Neuronal stem cell (in vitro differentiated cells): ENCODE results near the gene IPO8.

Experiments
- DNase-seq: peaks from one replicate; pipeline ENCODE4 v3.0.0-alpha.2; 2013; ENCODE audit warnings: low spot score
- H2AFZ ChIP-seq: one replicate; pipeline ENCODE4 v1.6.1; 2013; ENCODE audit warnings: mild to moderate bottlenecking, low read length, inconsistent platforms
- H2AK5ac ChIP-seq: 2 replicates; pipeline ENCODE4 v1.6.1; 2013; ENCODE audit warnings: low read depth, mild to moderate bottlenecking, inconsistent platforms, low read length, moderate library complexity, mixed read lengths
- H2BK120ac ChIP-seq: 2 replicates; pipeline ENCODE4 v1.6.1; 2013; ENCODE audit warnings: low read depth, mild to moderate bottlenecking, inconsistent platforms, low read length, moderate library complexity, mixed read lengths
- H2BK12ac ChIP-seq: one replicate; pipeline ENCODE4 v1.6.1; 2013; ENCODE audit warnings: low read length, inconsistent platforms
- H2BK15ac ChIP-seq: 2 replicates; pipeline ENCODE4 v1.6.1; 2013; ENCODE audit warnings: mild to moderate bottlenecking, low read length, inconsistent platforms, mixed read lengths
- H2BK5ac ChIP-seq: one replicate; pipeline ENCODE4 v1.6.1; 2013; ENCODE audit warnings: inconsistent platforms, mild to moderate bottlenecking, low read length, moderate library complexity
- H3K14ac ChIP-seq: one replicate; pipeline ENCODE4 v1.6.1; 2013; ENCODE audit warnings: low read length, inconsistent platforms
- H3K18ac ChIP-seq: 2 replicates; pipeline ENCODE4 v1.6.1; 2013; ENCODE audit warnings: low read length, inconsistent platforms
- H3K23ac ChIP-seq: 2 replicates; pipeline ENCODE4 v1.6.1; 2013; ENCODE audit warnings: low read depth, mild to moderate bottlenecking, mixed read lengths, low read length, inconsistent platforms; ENCODE audit not compliant: poor library complexity
- H3K27ac ChIP-seq: replicated peaks from 3 replicates; pipeline ENCODE4 v1.5.1; 2013; ENCODE audit warnings: low read length, inconsistent platforms
- H3K27me3 ChIP-seq, 3 experiments: 2 replicates each; pipeline ENCODE4 v1.6.1; 2013; ENCODE audit warnings: low read length in 3 of 3, mild to moderate bottlenecking in 2 of 3, inconsistent platforms in 1 of 3, low read depth in 1 of 3, mixed read lengths in 1 of 3, moderate library complexity in 1 of 3; ENCODE audit not compliant: control insufficient read depth in 3 of 3, insufficient read depth in 3 of 3
- H3K36me3 ChIP-seq, 2 donors: replicated peaks in 1 of 2; 2 replicates each; pipeline ENCODE4 v1.6.1; 2013; ENCODE audit warnings: low read length in 2 of 2; ENCODE audit not compliant: control insufficient read depth in 2 of 2, insufficient read depth in 2 of 2
- H3K4ac ChIP-seq: 2 replicates; pipeline ENCODE4 v1.6.1; 2013; ENCODE audit warnings: inconsistent platforms, mild to moderate bottlenecking, low read length, moderate library complexity
- H3K4me1 ChIP-seq, 2 donors: 1 replicate in 1 of 2; 2 replicates in 1 of 2; pipeline ENCODE4 v1.6.1; 2013; ENCODE audit warnings: low read length in 2 of 2, low read depth in 1 of 2; ENCODE audit not compliant: control insufficient read depth in 2 of 2, insufficient read depth in 1 of 2
- H3K4me2 ChIP-seq: one replicate; pipeline ENCODE4 v1.6.1; 2013; ENCODE audit warnings: mild to moderate bottlenecking, low read length, inconsistent platforms; ENCODE audit not compliant: insufficient read depth, poor library complexity, severe bottlenecking
- H3K4me3 ChIP-seq, 2 donors: 2 replicates each; pipeline ENCODE4 v1.5.1; 2013; ENCODE audit warnings: low read length in 2 of 2, mild to moderate bottlenecking in 2 of 2, inconsistent platforms in 1 of 2, moderate library complexity in 1 of 2
- H3K79me1 ChIP-seq: one replicate; pipeline ENCODE4 v1.6.1; 2013; ENCODE audit warnings: low read depth, mild to moderate bottlenecking, inconsistent platforms, low read length, moderate library complexity
- H3K9ac ChIP-seq: one replicate; pipeline ENCODE4 v1.6.1; 2013; ENCODE audit warnings: mild to moderate bottlenecking, low read depth, low read length, inconsistent platforms; ENCODE audit not compliant: poor library complexity
- H3K9me3 ChIP-seq, 2 donors: replicated peaks in 1 of 2; 2 replicates each; pipeline versions ENCODE3 to v1.6.1; 2013; ENCODE audit warnings: low read length in 2 of 2, mild to moderate bottlenecking in 2 of 2, inconsistent platforms in 1 of 2, low read depth in 1 of 2, mixed read lengths in 1 of 2, moderate library complexity in 1 of 2; ENCODE audit not compliant: control insufficient read depth in 2 of 2, insufficient read depth in 1 of 2
- H4K8ac ChIP-seq: one replicate; pipeline ENCODE4 v1.6.1; 2013; ENCODE audit warnings: low read depth, mild to moderate bottlenecking, inconsistent platforms, low read length, moderate library complexity
- H4K91ac ChIP-seq: one replicate; pipeline ENCODE4 v1.6.1; 2013; ENCODE audit warnings: low read length, low read depth, mild to moderate bottlenecking, inconsistent platforms; ENCODE audit not compliant: poor library complexity
- WGBS, 2 donors: extraction: QIAGEN DNeasy Blood & Tissue Kit; methylation state at CpG; one replicate each; pipeline ENCODE4 v1.1.7; 2013; ENCODE audit warnings: missing lambda C conversion rate in 2 of 2, mixed read lengths in 1 of 2; ENCODE audit not compliant: insufficient read length in 2 of 2, insufficient replicate concordance in 1 of 2; ENCODE audit errors: extremely low coverage in 2 of 2; 5-methylcytosine and 5-hydroxymethylcytosine counted together

The IPO8 gene

DNA sequence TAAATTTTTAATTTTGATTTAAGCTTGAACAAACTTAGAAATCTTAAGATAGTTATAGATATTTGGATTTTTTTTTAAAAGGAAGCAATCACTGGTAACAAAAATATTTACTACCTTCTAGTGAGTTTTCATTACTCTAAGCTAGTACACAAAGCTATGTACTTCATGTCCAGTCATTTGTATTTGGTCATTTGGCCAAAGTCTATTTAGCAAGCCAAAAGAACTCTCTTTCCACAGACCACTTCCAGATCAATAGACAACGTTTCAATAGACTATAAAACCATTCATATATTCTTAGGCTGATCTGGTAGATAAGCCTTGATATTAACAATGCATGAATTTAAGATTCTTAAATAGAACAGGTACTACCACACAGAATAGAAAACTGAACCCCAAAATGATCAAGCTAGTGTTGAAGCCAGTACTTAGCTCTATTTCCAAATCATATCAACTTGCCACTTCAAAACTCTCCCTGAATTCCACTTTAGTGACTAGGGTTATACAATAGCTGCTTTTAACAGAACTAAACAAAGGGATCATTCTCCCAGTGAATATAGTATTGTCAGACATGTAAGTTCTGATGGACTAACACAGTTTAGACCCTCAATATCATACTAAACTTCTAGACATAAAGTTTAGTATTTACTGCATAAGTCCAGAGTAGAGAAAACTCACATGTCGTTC is 37.4 kb upstream of the IPO8 start:
- H3K79me1 ChIP-seq: no peaks in the 10 kb centered on the region
- peaks cover 0 to under 1% of the 10 kb centered on the region in 2 donors for H3K9me3 ChIP-seq
- no peak overlapping the region for H2BK120ac ChIP-seq
- no peak overlapping the region for H4K91ac ChIP-seq
- no peak overlapping the region for H4K8ac ChIP-seq
- H3K4ac ChIP-seq: no peak overlapping the region
- H3K27ac ChIP-seq: no peak overlapping the region
- no peak overlapping the region for H3K9ac ChIP-seq
- no peak overlapping the region for H2BK12ac ChIP-seq
- H3K18ac ChIP-seq: no peak overlapping the region
- H2AK5ac ChIP-seq: no peak overlapping the region
- DNase-seq: no peak
- WGBS, 2 donors: no CpG with 5 or more reads among the region's 2 CpGs
- no peak overlapping the region for H3K14ac ChIP-seq
- no peaks in the 10 kb centered on the region for H3K4me1 ChIP-seq
- H3K36me3 ChIP-seq: peaks cover 4 to 49% of the 10 kb centered on the region in 2 donors
- H2AFZ ChIP-seq: no peak overlapping the region
- no peak overlapping the region for H2BK15ac ChIP-seq
- no peaks in the 10 kb centered on the region for H3K27me3 ChIP-seq
- no peak overlapping the region for H3K4me2 ChIP-seq
- H2BK5ac ChIP-seq: no peak overlapping the region
- no peak overlapping the region for H3K23ac ChIP-seq
- no peak overlapping the region for H3K4me3 ChIP-seq

DNA sequence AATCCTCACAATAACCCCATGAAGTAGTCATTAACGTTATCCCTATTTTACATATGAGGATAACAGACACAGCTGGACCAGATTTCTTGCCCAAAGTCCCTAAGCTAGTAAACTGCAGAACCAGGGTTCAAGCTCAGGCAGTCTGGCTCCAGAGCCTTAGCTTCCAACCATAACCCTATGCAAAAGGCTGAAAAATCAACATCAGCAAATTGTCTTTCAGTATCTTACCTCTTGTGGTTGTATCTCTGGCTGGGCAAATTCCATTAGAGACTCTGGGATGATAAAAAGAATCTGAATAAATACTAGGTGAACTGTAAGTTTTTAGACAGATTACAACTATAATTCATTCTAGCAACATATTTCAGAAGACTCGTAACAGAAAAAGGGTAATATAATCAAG is 34.3 kb upstream of the IPO8 start:
- no peak overlapping the region for H2AFZ ChIP-seq
- H2BK5ac ChIP-seq: no peak overlapping the region
- H3K18ac ChIP-seq: no peak overlapping the region
- no peak overlapping the region for H3K14ac ChIP-seq
- no peaks in the 10 kb centered on the region for H3K79me1 ChIP-seq
- WGBS, 2 donors: no CpG with 5 or more reads among the region's 2 CpGs
- H2BK12ac ChIP-seq: no peak overlapping the region
- H3K4me1 ChIP-seq: no peaks in the 10 kb centered on the region
- no peaks in the 10 kb centered on the region for H3K9me3 ChIP-seq
- H3K27ac ChIP-seq: no peak overlapping the region
- no peak overlapping the region for H3K23ac ChIP-seq
- H2AK5ac ChIP-seq: no peak overlapping the region
- no peak overlapping the region for H4K8ac ChIP-seq
- H3K9ac ChIP-seq: no peak overlapping the region
- no peak overlapping the region for H4K91ac ChIP-seq
- H2BK120ac ChIP-seq: no peak overlapping the region
- H3K4ac ChIP-seq: no peak overlapping the region
- H3K27me3 ChIP-seq: no peaks in the 10 kb centered on the region
- no peak for DNase-seq
- no peak overlapping the region for H3K4me2 ChIP-seq
- no peak overlapping the region for H3K4me3 ChIP-seq
- no peak overlapping the region for H2BK15ac ChIP-seq
- peaks cover 4 to 59% of the 10 kb centered on the region in 2 donors for H3K36me3 ChIP-seq

DNA sequence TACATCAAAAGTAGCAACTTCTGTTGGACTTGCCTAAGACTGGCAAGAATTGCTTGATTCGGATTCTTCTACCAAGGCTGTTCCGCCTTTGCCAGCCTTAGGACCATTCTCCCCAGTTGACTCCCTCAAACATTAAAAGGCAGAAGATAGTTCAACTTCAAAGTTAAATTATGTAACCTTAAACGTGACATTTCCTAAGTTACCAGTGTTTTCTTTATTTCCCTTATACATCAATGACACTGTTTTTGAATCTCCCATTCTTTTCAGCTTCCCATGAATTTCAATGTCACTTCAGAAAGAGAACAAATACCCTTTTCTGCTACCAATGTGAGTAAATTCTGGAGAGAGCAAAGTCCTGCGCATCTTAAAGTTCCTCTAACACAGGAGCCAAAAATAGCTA is 33.9 kb upstream of the IPO8 start:
- Histone ChIP-seq H3K18ac (no peak overlapping the region), H2BK12ac (no peak overlapping the region), H2AFZ (no peak overlapping the region), H3K79me1 (no peaks in the 10 kb centered on the region), H3K4ac (no peak overlapping the region), H3K27ac (no peak overlapping the region), H3K27me3 (no peaks in the 10 kb centered on the region), H3K9me3 (no peaks in the 10 kb centered on the region), H3K4me3 (no peak overlapping the region), H3K4me1 (no peaks in the 10 kb centered on the region), H2BK15ac (no peak overlapping the region), H3K4me2 (no peak overlapping the region), H3K14ac (no peak overlapping the region), H4K8ac (no peak overlapping the region), H4K91ac (no peak overlapping the region), H3K9ac (no peak overlapping the region), H3K23ac (no peak overlapping the region), H3K36me3 (peaks cover 4 to 58% of the 10 kb centered on the region in 2 donors), H2BK120ac (no peak overlapping the region), H2BK5ac (no peak overlapping the region), H2AK5ac (no peak overlapping the region)
- DNase-seq: no peak
- WGBS, 2 donors: no CpG with 5 or more reads among the region's 4 CpGs

GRCh38 chr12:30726647-30727046 is 31.0 kb upstream of the IPO8 start:
- DNase-seq: no peak
- Histone ChIP-seq H3K4me3 (no peak overlapping the region), H3K79me1 (no peaks in the 10 kb centered on the region), H3K4me1 (no peaks in the 10 kb centered on the region), H3K27ac (no peak overlapping the region), H4K91ac (no peak overlapping the region), H2BK12ac (no peak overlapping the region), H3K9ac (no peak overlapping the region), H3K18ac (no peak overlapping the region), H3K4ac (no peak overlapping the region), H2AK5ac (no peak overlapping the region), H3K4me2 (no peak overlapping the region), H2AFZ (no peak overlapping the region), H3K14ac (no peak overlapping the region), H4K8ac (no peak overlapping the region), H2BK120ac (no peak overlapping the region), H2BK5ac (no peak overlapping the region), H3K9me3 (no peaks in the 10 kb centered on the region), H2BK15ac (no peak overlapping the region), H3K36me3 (peaks cover 4 to 79% of the 10 kb centered on the region in 2 donors), H3K27me3 (no peaks in the 10 kb centered on the region), H3K23ac (no peak overlapping the region)
- WGBS, 2 donors: no CpG with 5 or more reads among the region's 1 CpG
